ENCODE results near the gene KIAA1671. TPM values are rescaled to one million over a fixed set of nuclear protein-coding genes. Genes with fewer than 3 reads are reported as not detected.

Gene KIAA1671
- total RNA-seq, 1 experiment from 2014 or later, result 18.6 TPM

- H3K4me3 ChIP-seq (ENCODE audit: low read length), result no peak overlapping the region
- POLR2A ChIA-PET (ENCODE audit: unreplicated experiment), result no interaction called here
- no peak overlapping the region for H3K4me2 ChIP-seq (ENCODE audit: low read length)
- TF ChIP-seq CTCF (conservative IDR thresholded peaks at IDR 0.05; ENCODE audit: low read depth, low read length) (no peak), EZH2 (IDR thresholded peaks at IDR 0.05; ENCODE audit: low read length, unreplicated experiment) (no peak), EZH2phosphoT487 (IDR thresholded peaks at IDR 0.05; ENCODE audit: borderline replicate concordance, low read length) (no peak)
- no peaks in the 10 kb centered on the region for H3K79me2 ChIP-seq (ENCODE audit: low read length)
- peaks cover 23% of the 10 kb centered on the region for H3K4me1 ChIP-seq (ENCODE audit: insufficient read depth, low read length)
- no peak overlapping the region for H2AFZ ChIP-seq (ENCODE audit: low read length)
- no peaks in the 10 kb centered on the region for H3K27me3 ChIP-seq (ENCODE audit: low read length)
- DNase-seq (peak; percentile 4), ATAC-seq (peak; percentile 5; the same call in 1 of the 2 replicates)
- no peaks in the 10 kb centered on the region for H3K9me2 ChIP-seq (replicated peaks; ENCODE audit: low read length)
- no TSS peak for BruUV-seq (replicated peaks)
- no peak overlapping the region for H3K9ac ChIP-seq (ENCODE audit: low read length)
- 0 out of 2 replicates have a peak, but pooled peaks cover 3% of the 10 kb centered on the region for H3K36me3 ChIP-seq (ENCODE audit: low read depth, low read length)
- H3K9me3 ChIP-seq (ENCODE audit: low read length), result no peaks in the 10 kb centered on the region
- intact Hi-C loops (cut with micrococcal nuclease), result no loop called here
- H3K27ac ChIP-seq (ENCODE audit: low read length), result no peak overlapping the region
- CTCF ChIA-PET, result no interaction called here
- H4K20me1 ChIP-seq (ENCODE audit: low read length), result no peaks in the 10 kb centered on the region
- H3F3A ChIP-seq (ENCODE audit: low read length, unreplicated experiment), result no peaks in the 10 kb centered on the region
Measured at GRCh38 chr22:25137577-25138525, 185.3 kb downstream of the KIAA1671 start.

- no peak overlapping the region for H3K4me2 ChIP-seq (ENCODE audit: low read length)
- POLR2A ChIA-PET (ENCODE audit: unreplicated experiment), result no interaction called here
Measured at GRCh38 chr22:25139062-25139461, 186.5 kb downstream of the KIAA1671 start.

More at GRCh38 chr22:25139062-25139461, 186.5 kb downstream of the KIAA1671 start:
- H3K9me2 ChIP-seq (replicated peaks; ENCODE audit: low read length), result no peaks in the 10 kb centered on the region
- DNase-seq (no peak), ATAC-seq (no peak)
- no peaks in the 10 kb centered on the region for H4K20me1 ChIP-seq (ENCODE audit: low read length)
- H3K79me2 ChIP-seq (ENCODE audit: low read length), result no peaks in the 10 kb centered on the region
- H3K36me3 ChIP-seq (ENCODE audit: low read depth, low read length), result 0 out of 2 replicates have a peak, but pooled peaks cover 3% of the 10 kb centered on the region
- H2AFZ ChIP-seq (ENCODE audit: low read length), result no peak overlapping the region
- H3K9me3 ChIP-seq (ENCODE audit: low read length), result no peaks in the 10 kb centered on the region
- peaks cover 12% of the 10 kb centered on the region for H3K4me1 ChIP-seq (ENCODE audit: insufficient read depth, low read length)
- no peak overlapping the region for H3K9ac ChIP-seq (ENCODE audit: low read length)
- no peak overlapping the region for H3K27ac ChIP-seq (ENCODE audit: low read length)
- no peaks in the 10 kb centered on the region for H3K27me3 ChIP-seq (ENCODE audit: low read length)
- H3F3A ChIP-seq (ENCODE audit: low read length, unreplicated experiment), result no peaks in the 10 kb centered on the region
- no peak overlapping the region for H3K4me3 ChIP-seq (ENCODE audit: low read length)
- CTCF ChIA-PET, result no interaction called here
- TF ChIP-seq EZH2 (IDR thresholded peaks at IDR 0.05; ENCODE audit: low read length, unreplicated experiment) (no peak), CTCF (conservative IDR thresholded peaks at IDR 0.05; ENCODE audit: low read depth, low read length) (no peak), EZH2phosphoT487 (IDR thresholded peaks at IDR 0.05; ENCODE audit: borderline replicate concordance, low read length) (no peak)
- BruUV-seq (replicated peaks), result no TSS peak
- intact Hi-C loops (cut with micrococcal nuclease), result no loop called here
